IPS-18c (cell line): ENCODE measurements around the gene GINS2.

Experiments used
- H3K4me3 ChIP-seq: 2 replicates; pipeline ENCODE4 v1.7.0; 2013; ENCODE audit warnings: low read depth, mild to moderate bottlenecking, low read length, moderate library complexity; ENCODE audit not compliant: insufficient read depth
- H3K9me3 ChIP-seq: one replicate; pipeline ENCODE4 v1.6.1; 2013; ENCODE audit warnings: mild to moderate bottlenecking, low read length, moderate library complexity; ENCODE audit not compliant: control insufficient read depth, insufficient read depth

The GINS2 gene

DNA sequence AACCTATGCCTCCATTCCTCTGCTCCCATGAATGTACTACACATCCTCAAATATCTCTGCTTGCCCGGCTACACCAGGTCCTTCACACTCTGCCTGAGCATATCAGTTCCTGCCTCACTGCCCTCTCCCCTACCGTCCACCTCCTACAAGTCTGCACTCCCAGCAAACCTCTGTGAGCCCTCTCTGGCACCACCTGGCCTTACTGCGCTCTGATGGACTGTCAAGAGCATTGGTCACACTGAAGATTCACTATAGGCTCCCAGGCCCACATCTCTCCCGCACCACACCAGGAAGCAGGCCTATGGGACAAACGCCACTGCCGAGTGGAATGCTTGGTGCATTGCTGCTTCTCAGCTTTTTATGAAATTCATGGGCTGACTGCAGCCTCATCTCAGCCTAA is 8.9 kb downstream of the GINS2 start:
- no peak overlapping the region for H3K4me3 ChIP-seq
- no peaks in the 10 kb centered on the region for H3K9me3 ChIP-seq

DNA sequence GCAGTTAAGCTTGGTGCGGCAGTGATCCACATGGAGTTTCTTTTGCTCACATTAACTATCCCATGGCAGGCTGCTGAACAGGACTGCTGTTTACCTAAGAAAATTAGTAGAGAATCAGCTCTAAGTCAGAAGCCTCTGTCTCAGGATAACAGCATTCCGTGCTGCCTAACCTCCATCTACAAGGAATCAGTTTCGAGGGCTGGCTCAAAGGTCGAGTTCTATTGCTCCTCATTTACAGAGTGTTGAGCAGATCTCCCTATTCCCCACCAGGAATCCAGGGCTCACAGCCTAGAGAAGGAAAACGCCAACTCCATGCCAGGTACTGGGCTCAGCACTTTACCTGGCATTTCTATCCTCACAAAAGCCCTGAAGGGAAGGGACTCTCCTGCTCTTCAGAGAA is 9.9 kb downstream of the GINS2 start:
- no peaks in the 10 kb centered on the region for H3K9me3 ChIP-seq
- no peak overlapping the region for H3K4me3 ChIP-seq

DNA sequence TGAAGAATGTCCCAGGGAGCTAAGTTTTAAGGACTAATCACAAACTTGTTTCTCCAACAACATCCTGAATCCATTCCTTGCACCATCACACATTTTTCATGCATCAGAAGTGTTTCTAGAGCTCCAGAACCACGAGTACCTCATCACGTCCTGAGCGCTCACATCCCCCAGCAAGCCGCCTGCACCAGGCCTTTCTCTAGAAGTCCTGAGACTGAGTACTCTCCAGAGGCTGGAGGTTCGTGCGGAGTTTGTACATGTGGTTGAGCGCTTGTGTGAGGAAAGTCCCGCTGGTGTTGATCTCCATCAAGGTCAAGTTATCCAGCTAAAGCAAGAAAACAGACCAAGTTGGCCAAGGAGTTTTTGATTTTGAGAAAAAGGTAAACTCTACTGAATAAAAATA is 10.7 kb downstream of the GINS2 start:
- no peak overlapping the region for H3K4me3 ChIP-seq
- H3K9me3 ChIP-seq, result no peaks in the 10 kb centered on the region

- Histone ChIP-seq H3K4me3 (no peak overlapping the region), H3K9me3 (no peaks in the 10 kb centered on the region)
These were observed 11.3 kb downstream of the GINS2 start for GRCh38 chr16:85677383-85677967.

- no peaks in the 10 kb centered on the region for H3K9me3 ChIP-seq
These were observed 12.3 kb downstream of the GINS2 start for GRCh38 chr16:85676466-85676865.

DNA sequence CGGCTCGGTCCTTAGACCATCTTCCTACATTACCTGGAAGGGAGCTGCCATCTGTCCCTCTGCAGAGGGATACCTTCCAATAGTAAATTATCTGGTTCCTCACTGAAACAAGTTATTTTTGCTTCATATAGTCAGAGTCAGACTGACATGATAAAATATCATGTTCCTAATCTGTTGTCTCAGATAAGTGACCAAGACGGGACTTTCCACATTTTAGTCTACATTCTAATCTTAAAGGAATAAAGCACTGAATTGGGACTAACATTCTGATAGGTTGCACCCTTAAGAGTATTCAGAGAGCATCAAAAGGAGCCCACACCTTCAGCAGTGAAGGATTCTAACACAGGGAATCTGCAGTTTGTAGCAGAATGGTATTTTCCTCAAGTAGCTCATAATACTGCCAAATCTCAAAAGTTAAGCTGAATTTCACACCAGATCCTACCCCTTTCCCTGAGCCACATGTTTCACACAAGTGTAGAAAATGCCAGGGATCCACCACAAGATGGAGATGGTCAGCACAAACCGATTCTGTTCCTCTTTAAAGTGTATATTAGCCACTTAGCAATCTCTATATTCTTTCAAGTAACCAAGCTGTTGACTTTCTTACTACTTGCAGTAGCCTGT is 13.4 kb downstream of the GINS2 start:
- Histone ChIP-seq H3K9me3 (no peaks in the 10 kb centered on the region), H3K4me3 (no peak overlapping the region)

More at GRCh38 chr16:85676466-85676865, 12.3 kb downstream of the GINS2 start:
- H3K4me3 ChIP-seq, result no peak overlapping the region

GRCh38 chr16:85674828-85675227 is 13.9 kb downstream of the GINS2 start:
- H3K9me3 ChIP-seq, result no peaks in the 10 kb centered on the region
- H3K4me3 ChIP-seq, result no peak overlapping the region

DNA sequence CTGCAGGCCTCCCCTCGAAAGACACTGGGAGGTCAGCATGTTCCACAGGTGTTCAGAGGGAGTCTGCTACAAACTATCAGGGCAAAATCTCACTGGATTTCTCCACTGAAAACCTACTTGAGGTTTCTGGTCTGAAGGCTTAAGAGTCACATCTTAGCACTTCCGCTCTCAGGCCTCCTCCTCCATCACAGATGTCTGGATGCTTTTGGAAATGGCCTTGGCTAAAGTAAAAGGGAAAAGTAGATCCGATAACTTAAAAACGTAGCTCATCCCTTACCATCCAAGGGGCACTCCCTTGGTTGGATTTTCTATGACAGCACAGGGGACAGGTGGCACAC is 14.4 kb downstream of the GINS2 start:
- H3K9me3 ChIP-seq, result no peaks in the 10 kb centered on the region
- H3K4me3 ChIP-seq, result no peak overlapping the region

- Histone ChIP-seq H3K9me3 (no peaks in the 10 kb centered on the region), H3K4me3 (no peak overlapping the region)
These were observed 15.0 kb downstream of the GINS2 start for GRCh38 chr16:85673529-85674417.

DNA sequence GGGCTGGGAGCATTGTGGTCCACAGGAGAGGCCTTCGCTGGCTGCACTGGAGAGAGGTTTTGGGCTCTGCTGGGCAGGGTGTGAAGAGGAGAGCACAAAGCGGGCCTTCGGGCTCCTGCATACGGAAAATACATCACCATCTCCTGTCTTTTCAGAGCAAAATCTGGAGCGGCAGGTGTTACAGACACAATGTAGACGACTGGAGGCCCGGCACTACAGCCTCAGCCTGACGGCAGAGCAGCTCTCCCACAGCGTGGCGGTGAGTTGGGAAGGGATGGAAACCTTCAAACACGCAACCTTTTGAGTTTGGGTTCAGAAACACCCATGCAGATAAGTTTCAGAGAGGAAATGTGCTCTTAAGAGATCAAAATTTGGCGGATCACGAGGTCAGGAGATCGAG is 17.9 kb downstream of the GINS2 start:
- no peak overlapping the region for H3K4me3 ChIP-seq
- no peaks in the 10 kb centered on the region for H3K9me3 ChIP-seq

DNA sequence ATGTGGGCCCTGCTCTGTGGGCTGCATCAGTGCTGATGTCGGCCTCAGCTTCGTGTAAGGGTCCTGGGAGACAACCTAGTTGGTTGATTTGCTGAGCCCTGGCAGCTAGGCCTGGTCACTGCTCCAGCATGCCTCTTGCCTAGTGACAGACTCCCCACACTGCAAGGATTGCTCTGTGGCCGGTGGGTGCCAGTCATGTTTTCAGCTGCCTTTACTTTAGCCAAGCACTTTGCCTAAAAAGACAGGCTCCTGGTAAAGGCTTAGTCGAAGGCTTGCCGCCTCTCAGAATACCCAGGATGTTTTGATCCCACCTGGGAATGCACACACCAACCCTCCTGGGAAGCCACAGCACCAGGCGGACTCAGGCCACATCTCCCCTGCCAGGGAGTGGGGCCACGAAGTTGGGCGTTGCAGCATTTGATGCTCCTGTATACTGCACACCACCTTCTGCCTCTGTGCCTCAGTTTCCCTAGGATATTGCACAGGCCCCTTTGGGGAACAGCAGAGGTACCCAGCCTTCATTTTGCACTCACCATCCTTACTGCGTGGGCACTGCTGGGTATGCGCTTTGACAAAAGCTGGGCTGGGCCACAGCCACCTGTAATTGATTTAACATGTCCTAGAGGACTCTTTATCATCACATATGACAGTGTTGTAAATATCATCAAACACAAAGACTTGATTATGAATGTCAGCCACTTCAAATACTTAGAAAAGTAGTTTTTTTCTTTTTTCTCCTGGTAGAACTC is 19.9 kb downstream of the GINS2 start:
- no peaks in the 10 kb centered on the region for H3K9me3 ChIP-seq
- no peak overlapping the region for H3K4me3 ChIP-seq

- Histone ChIP-seq H3K4me3 (no peak overlapping the region), H3K9me3 (no peaks in the 10 kb centered on the region)
These were observed 20.8 kb downstream of the GINS2 start for GRCh38 chr16:85667841-85668413.

DNA sequence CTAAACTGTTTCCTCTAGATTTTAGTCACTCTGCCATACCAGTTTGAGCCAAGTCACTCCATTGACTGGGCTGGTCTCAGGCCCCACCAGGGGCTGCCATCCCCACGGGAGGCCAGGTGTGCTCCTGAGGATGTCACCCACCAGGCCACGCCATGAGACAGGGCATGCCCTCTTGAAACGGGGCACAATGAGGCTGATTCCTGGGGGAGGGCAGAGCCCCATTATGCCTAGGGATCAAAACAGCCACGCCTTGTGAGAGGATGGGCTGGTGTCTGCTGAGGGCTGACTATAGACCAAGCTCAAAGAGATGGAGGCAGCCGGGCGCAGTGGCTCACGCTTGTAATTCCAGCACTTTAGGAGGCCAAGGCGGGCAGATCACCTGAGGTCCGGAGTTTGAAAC is 21.5 kb downstream of the GINS2 start:
- H3K9me3 ChIP-seq, result no peaks in the 10 kb centered on the region
- H3K4me3 ChIP-seq, result no peak overlapping the region

DNA sequence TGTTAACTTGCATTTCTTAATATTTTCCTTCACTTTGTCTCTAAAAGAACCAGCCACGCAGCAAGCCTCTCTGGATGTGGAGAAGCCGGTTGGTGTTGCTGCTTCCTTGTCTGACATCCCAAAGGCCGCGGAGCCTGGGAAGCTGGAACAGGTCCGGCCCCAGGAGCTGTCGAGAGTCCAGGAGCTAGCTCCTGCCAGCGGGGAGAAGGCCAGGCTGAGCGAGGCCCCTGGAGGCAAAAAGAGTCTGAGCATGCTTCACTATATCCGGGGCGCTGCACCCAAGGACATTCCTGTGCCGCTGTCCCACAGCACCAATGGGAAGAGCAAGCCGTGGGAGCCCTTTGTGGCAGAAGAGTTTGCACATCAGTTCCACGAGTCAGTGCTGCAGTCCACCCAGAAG is 22.8 kb downstream of the GINS2 start:
- H3K4me3 ChIP-seq, result no peak overlapping the region

GRCh38 chr16:85665373-85665740 is 23.4 kb downstream of the GINS2 start:
- H3K9me3 ChIP-seq, result no peaks in the 10 kb centered on the region
- H3K4me3 ChIP-seq, result no peak overlapping the region

More for the DNA sequence above, 22.8 kb downstream of the GINS2 start:
- H3K9me3 ChIP-seq, result no peaks in the 10 kb centered on the region

DNA sequence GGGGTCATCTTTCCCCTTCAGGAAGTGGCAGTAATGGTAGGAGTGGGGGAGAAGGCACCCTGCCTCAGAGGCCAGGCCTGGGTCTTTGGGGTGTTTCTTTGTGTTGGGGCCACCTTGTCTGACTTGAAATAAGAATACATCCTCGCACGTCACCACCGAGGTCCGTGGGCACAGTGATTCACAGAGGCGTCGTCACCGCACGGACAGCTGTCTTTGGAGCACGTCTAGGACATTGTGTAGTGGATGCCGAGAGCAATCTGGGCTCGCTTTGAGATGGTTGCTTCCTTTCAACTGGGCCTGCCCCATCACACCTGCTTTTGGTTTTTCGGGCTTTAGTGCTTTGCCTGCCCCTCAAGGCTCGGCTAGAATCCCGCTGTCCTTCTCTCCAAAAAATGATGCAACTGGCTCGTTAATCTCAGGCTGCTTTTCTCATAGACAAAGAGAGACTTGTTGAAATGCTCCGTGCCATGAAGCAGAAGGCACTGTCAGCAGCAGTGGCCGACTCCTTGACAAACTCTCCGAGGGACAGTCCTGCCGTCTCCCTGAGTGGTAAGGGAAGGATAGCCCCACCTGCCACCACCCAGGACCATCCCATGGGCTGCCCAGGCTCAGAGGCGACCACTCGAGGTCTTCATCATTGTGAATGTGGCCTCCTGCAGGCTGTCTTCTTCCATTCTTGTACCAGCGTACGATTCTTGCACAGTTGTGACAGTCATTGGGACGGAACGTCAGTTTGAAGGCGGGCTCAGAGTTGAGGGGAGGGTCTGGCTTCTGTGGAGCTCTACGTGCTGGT is 24.0 kb downstream of the GINS2 start:
- no peak overlapping the region for H3K4me3 ChIP-seq
- no peaks in the 10 kb centered on the region for H3K9me3 ChIP-seq

DNA sequence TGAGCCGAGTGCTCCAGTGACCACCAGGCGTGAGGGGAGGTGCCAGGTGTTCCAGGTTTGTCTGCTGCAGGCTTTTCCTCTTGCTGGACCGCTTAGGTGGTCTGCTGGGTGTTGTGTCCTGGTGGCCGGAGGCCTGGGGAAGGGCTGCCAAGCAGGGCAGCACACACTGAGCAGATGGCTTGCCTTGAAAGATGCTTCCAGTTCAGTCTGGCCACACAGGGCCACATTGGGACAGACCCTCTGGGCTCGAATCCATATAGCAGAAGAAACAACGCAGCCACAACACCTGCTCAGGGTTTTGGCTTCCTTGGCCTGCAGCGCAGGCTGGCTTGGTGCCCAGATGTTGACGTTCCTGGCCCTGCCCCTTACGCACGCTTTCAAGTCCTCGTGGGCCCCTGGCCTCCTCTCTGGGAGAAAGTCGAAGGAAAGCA is 24.8 kb downstream of the GINS2 start:
- no peaks in the 10 kb centered on the region for H3K9me3 ChIP-seq
- H3K4me3 ChIP-seq, result no peak overlapping the region
